Brain pericyte (primary cell): ENCODE data around the gene VWCE.

ENCODE experiments used
- DNase-seq: peaks from one replicate; pipeline ENCODE4 v3.0.0-alpha.2; 2012; ENCODE audit warnings: low read depth, low spot score

The VWCE gene

DNA sequence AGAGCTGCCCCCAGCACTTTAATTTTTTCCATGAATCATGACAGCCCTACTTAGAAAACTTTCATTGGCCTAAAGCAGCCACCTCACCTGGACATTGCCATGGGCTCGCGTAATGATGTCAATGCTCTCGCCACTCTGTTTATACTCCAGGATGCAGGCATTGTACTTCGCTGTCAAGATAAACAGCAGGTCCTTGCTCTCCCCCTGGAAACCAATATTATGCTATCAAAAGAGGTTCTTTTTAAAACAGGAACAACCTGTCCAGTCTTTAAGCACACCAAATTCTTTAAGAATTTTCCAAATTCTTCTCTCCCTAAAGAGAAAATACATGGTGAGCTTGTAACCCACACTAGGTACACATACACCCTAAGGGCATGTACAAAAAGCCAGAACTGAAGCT lies 34.8 kb upstream of the VWCE start:
- no peak for DNase-seq

GRCh38 chr11:61328351-61328750 lies 33.2 kb upstream of the VWCE start:
- DNase-seq: no peak

GRCh38 chr11:61327669-61328071 lies 32.6 kb upstream of the VWCE start:
- DNase-seq: no peak

DNA sequence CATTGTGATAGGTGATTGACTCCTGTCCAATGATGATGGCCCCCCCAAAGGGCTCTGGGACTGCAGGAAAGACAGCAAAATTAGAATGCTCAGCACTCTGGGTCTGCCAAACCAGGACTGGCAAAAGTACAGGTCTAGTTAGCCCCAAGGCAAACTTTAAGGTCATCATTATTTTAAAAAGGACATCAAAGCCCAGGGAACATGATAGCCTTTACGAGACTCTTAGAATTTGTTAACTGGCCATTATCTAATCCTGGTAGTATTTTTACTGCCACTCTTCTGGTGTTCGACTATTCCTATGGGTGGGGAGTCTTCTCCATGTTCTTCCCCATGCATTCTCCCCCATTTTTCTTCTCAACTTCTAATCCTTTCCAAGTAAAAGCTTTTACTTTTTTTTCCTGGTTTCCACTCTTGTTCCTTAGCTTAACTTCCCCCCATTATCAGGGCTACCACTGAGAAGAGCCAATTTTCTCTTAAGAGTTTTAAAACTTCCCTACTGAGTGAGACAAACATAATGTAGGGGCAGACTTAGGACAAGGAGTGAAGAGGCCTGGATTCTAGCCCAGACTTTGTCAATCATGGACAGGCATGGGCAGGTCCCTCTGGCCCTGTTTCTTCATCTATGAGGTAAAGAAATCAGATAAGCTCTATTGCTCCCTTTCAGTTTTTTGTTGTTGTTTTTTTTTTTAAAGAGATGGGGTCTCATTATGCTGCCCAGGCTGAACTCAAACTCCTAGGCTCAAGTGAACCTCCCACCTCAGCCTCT lies 30.7 kb upstream of the VWCE start:
- DNase-seq: no peak

- DNase-seq: no peak
These were observed 20.1 kb upstream of the VWCE start for GRCh38 chr11:61315260-61315659.

DNA sequence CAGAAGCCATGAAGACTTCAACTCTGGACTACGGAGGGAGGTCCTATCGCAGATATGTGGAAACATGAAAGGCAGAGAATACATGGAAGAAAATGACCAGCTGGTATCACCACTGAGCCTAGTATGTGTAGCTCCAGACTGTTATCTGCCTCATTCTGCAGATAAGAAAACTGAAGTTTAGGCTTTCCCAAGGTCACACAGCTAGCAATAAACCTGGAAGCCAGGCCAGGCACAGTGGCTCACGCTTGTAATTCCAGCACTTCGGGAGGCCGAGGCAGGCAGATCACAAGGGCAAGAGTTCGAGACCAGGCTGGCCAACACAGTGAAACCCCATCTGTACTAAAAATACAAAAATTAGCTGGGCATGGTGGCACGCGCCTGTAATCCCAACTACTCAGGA lies 15.6 kb upstream of the VWCE start:
- no peak for DNase-seq

- DNase-seq: no peak
These were observed 14.6 kb upstream of the VWCE start for GRCh38 chr11:61309739-61310138.

GRCh38 chr11:61309141-61309540 lies 14.0 kb upstream of the VWCE start:
- no peak for DNase-seq

GRCh38 chr11:61307354-61307753 lies 12.2 kb upstream of the VWCE start:
- no peak for DNase-seq

GRCh38 chr11:61306221-61306620 lies 11.1 kb upstream of the VWCE start:
- DNase-seq: no peak

- no peak for DNase-seq
These were observed 10.3 kb upstream of the VWCE start for GRCh38 chr11:61305417-61305816.

DNA sequence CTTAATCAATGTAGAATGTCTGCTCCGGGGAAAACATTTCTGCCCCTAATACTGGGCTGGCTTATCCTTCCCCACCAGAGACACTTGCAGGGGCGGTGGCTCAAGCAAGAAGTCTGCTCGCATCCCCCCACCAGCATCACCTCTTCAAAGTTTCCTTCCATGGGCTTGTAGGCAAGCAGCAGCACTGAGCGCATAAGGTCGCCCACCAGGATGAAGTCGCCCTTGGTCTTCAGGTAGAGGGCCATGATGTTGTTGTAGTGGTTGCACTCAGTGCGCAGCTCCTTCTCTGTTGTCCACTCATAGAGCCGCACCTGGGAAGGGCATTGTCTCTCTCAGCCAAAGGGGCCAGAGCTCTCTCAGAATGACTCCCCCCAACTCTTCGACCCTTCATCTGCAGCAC lies 8.6 kb upstream of the VWCE start:
- DNase-seq: no peak

DNA sequence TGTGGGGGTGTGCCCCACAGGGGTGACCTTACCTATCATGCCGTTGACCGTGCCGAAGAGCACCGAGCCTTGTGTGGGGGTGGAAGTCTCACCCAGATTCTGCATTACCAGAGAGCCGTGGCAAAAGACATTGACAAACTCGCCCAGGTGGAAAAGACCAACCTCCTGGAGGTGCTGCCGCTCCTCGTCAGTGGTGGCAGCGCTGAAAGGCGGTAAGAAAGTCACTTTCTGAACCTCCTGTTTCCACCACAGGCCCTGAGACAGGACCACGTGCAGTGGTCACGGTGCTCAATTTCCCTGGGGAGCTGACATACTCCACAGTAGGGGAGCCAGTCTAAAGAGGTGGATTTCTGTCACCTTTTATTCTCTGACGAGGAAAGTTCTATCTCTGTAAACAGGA lies 7.4 kb upstream of the VWCE start:
- DNase-seq: no peak

DNA sequence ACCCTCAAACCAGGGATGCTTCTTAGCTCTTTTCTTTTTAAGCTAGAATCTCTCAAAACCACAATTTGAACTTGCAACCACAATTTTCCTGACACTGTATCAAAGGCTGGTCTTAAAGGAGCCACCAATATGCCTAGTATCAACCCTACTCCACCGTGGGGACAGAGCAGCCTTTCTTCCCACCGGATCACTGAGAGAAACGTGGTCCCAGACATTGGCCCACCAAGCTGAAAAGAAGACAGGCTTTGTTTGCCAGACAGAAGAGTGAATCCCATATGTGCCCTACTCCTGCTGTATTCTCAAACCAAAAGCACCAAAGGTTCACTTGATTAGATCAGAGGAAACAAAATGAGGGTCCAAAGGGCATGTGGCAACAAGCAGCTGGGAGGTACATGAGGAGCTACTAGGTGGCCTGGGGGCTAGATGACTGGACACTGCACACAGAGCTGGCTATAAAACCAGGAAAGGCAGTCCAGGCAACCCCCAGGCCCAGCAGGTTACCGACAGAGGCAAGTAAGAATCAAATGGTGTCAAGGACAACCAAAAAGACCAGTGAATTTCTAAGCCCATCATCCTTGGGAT lies 3.6 kb upstream of the VWCE start:
- no peak for DNase-seq

DNA sequence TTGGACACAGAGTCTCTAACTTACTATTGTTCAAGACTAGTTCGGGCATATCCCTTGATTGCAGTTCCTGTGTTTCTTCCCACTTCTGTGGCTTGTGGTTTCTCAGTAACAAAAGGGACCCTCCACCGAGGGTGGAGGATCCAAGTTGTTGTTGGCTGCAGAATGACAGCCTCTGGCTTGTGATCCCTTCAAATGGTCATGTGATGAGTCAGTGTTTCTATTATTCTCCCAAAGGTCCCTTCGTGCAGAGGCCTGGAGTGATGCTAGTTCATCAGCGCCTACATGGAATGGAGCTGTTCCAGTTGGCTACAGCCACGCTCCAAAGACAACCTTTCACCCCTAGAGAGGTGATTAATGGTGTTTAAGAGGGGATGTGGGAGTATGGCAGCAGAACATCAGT lies 2.6 kb upstream of the VWCE start:
- peak; percentile 79 for DNase-seq

DNA sequence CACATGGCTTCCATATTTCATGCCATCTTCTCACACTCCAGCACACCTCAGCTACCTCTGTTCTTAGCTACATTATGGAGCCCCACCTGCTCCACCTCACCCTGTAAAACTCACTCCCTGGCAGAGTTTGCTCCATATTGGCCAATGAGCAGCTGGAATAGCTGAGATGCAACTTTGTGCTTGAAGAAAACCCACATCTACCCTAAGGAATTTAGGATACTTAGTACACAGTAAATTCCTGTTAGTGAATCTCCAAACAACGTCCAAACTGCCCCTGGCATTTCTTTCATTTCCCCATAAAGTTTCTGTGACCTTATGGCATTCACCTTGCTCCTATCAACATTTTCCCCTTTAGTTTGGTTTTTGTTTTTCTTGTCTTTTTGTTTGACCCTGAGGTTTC lies 2.2 kb upstream of the VWCE start:
- DNase-seq: no peak

DNA sequence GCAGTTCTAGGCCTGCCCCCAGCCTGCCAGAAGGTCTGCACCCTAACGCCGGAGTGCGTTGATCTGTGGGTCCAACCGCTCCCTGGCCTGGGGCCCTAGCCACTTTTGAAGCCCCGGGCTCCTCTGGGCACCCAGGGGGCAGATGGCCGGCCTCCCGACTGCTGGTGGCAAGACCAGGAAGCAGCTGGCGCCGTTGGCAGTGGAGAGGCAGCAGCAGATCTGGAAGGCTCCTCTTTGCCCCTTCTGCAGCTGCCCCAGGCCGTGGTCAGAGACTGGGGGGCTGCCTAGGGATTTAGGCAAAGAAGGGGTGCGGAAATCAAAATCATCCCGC lies 445 bp upstream of the VWCE start:
- no peak for DNase-seq

DNA sequence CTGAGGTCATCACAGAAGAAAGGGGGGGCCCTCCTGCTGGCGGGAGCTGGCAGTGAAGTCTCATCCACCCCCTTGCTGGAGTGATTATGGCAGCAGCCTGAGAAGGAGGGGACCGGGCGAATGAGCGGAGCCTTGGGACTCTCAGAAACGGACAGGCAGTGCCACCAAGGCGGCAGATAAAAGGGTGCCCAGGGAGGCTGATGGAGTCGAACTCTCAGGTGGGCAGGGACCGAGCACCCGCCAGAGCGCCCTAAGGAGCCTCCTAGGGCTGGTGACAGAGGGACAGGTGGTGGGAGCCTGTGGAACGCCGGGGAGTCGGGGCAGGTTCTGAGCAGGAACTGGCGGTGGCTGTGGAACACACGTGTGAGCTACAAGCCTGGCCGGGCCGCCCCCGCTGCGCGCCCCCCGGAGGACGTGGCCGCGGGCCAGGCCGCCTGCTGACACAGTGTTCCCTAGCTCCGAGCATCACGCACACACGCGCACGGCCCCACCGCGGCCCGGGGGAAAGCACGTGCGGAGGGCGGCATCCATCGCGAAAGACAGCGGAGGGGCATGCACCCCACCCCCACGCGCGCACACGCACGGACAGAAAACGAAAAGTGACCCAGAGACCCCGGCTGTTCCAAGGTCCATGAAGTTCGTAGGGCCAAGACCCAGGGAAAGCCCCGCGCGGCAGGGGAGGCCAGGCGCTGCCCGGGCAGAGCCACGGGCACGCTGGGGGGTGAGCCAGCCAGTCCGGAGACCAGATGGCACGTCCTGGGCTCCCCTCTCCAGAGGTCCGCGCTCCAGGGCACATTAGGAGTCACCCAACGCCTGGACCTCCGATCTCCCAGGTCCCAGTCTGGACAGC lies 1.0 kb downstream of the VWCE start:
- peak; percentile 41 for DNase-seq

- DNase-seq: no peak
These were observed 2.8 kb downstream of the VWCE start for GRCh38 chr11:61292356-61292755.

DNA sequence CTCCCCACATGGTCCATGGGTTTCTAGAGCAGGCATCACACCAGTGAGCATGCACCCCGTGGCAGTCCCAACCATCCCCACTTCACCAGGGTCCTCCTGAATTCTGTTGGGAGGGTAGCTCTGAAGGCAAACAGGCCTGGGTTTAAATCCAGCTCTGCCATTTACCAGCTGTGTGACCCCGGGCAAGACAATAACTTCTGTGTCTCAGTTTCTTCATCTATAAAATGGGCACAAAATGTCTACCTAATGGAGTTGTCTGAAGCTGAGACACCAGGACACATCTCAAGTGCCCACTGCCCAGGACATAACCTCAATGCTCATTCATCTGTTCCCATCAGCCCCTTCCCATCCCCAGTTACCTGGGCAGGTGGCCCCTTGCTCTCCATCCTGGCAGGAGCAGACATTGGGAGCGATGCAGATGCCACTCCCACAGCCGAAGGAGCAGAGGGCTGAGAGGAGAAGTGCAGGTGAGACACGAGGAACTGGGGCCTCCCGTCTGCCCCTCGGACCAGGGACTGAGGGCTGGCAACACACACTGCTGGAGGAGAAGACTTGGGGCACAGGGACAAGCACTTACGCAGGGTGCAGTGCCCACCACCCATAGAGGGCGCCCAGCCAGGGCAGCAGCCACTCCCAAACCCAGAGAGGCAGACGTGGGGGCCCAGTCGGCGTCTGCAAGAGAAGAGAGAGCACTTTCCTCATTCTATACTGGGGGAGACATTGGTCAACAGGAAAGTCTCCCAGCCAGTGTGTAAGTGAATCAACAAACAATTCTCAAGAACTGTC lies 4.0 kb downstream of the VWCE start:
- DNase-seq: no peak

GRCh38 chr11:61287338-61287977 lies 7.7 kb downstream of the VWCE start:
- DNase-seq: no peak

DNA sequence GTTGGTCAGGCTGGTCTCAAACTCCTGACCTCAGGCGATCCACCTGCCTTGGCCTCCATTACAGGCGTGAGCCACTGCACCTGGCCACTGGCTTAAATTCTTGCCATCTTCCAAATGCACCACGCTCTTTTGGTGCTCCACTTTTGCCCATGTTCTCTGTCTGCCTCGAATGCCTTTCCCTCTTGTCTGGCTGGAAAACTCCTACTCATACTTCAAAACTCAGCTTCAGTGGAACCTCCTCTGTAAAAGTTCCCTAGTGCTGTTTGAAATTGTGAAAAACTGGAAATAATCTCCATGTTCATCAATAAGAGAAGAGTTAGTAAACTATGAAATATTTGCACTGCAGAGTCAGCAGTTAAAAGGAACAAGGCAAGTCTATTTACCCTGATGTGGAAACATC lies 11.5 kb downstream of the VWCE start:
- no peak for DNase-seq
